GM18907 (cell line): ENCODE data around the gene CNN2.

Experiments used
- ATAC-seq: cut with Tn5 transposase; IDR thresholded peaks from one replicate; pipeline ENCODE4 v1.9.1; 2021; ENCODE audit warnings: mild to moderate bottlenecking, moderate library complexity; ENCODE audit not compliant: unreplicated experiment

CNN2 gene

DNA sequence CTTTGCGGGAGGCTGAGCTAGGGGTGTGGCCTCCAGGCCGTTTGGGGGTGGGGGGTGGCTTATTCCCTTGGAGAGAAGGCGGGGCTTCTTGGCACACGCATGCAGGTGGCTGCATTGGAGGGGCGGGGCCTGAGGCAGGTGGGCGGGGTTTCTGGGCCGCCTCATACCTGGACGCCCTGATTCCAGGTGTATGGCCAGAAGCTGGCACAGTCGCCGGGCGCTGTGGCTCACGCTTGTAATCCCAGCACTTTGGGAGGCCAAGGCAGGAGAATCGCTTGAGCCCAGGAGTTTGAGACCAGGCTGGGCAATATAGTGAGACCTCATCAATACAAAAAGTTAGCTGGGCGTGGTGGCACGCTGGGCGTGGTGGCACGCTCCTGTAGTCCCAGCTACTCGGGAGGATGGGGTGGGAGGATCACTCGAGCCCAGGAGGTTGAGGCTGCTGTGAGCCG lies 21.3 kb downstream of the CNN2 start:
- no peak for ATAC-seq

DNA sequence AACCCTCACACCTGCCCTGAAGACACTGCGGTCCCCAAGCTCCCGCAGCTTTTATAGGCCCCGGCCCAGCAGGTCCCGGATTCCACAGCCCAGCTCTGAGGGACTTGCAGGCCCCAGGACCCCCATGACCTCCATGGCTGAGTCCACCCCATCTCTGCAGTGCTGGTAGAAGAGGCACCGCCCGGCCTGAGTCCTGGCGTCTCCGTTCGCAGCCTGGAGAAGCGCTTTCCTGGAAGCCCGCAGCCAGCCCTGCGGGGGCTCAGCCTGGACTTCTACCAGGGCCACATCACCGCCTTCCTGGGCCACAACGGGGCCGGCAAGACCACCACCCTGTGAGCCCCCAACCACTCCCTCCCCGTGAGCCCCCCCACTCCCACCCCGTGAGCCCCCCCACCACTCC lies 22.7 kb downstream of the CNN2 start:
- no peak for ATAC-seq

DNA sequence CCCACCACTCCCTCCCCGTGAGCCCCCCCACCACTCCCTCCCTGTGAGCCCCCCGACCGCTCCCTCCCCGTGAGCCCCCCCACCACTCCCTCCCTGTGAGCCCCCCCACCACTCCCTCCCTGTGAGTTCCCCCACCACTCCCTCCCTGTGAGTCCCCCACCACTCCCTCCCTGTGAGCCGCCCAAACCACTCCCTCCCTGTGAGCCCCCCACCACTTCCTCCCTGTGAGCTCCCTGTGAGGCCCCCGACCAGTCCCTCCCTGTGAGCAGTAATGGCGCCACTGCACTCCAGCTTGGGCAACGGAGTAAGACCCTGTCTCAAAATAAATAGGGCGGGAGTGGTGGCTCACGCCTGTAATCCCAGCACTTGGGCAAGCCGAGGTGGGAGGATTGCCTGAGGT lies 23.4 kb downstream of the CNN2 start:
- ATAC-seq = no peak

DNA sequence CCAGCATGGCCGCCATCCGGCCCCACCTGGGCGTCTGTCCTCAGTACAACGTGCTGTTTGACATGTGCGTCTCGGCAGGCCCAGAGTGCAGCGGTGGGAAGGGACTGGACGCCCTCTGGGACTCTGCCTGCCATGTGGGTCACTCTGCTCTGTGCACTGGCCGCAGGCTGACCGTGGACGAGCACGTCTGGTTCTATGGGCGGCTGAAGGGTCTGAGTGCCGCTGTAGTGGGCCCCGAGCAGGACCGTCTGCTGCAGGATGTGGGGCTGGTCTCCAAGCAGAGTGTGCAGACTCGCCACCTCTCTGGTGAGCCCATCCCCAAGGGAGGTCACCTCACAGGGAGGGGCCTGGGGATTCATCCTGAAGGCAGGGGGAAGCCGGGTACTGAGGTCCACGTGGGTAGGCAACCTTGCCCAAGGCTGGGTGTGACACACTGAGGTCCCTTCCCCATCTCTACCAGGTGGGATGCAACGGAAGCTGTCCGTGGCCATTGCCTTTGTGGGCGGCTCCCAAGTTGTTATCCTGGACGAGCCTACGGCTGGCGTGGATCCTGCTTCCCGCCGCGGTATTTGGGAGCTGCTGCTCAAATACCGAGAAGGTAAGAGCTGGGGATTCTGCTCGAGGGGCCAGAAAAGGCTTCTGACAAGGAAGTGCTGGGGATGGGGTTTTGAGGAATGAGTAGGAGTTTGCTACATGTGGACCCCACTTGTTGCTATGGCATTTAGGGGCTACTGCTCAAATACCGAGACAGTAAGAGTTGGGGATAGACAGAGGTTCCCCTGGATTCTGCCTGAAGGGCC lies 24.8 kb downstream of the CNN2 start:
- no peak for ATAC-seq

DNA sequence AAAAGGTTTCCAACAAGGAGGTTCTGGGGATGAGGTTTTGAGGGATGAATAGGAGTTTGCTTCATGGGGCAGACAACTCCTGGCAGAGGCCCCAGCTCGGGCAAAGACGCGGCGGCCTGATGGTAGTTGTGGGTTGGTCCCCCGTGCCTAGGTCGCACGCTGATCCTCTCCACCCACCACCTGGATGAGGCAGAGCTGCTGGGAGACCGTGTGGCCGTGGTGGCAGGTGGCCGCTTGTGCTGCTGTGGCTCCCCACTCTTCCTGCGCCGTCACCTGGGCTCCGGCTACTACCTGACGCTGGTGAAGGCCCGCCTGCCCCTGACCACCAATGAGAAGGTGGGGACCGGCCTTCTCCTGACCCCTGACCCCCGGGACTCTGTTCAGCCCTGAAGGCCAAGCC lies 25.4 kb downstream of the CNN2 start:
- ATAC-seq = no peak

DNA sequence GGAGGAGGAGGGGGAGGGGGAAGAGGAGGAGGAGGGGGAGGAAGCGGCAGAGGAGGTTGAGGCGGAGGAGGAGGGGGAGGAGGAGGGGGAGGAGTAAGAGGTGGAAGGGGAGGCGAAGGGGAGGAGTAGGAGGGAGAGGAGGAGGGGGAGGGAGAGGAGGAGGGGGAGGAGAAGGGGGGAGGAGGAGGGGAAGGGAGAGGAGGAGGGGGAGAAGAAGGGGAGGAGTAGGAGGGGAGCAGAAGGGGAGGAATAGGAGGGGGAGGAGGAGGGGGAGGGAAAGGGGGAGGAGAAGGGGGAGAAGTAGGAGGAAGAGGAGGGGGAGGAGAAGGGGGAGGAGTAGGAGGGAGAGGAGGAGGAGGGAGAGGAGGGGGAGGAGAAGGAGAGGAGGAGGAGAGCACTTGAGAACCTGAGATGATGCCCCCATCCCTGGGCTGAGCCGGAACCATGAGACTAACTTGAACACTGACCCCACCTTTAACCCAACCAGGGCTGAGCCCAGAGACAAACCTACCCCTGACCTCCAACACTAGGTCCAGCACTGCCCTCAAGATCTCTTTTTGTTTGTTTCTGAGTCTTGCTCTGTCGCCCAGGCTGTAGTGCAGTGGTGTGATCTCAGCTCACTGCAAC lies 26.1 kb downstream of the CNN2 start:
- ATAC-seq = no peak

DNA sequence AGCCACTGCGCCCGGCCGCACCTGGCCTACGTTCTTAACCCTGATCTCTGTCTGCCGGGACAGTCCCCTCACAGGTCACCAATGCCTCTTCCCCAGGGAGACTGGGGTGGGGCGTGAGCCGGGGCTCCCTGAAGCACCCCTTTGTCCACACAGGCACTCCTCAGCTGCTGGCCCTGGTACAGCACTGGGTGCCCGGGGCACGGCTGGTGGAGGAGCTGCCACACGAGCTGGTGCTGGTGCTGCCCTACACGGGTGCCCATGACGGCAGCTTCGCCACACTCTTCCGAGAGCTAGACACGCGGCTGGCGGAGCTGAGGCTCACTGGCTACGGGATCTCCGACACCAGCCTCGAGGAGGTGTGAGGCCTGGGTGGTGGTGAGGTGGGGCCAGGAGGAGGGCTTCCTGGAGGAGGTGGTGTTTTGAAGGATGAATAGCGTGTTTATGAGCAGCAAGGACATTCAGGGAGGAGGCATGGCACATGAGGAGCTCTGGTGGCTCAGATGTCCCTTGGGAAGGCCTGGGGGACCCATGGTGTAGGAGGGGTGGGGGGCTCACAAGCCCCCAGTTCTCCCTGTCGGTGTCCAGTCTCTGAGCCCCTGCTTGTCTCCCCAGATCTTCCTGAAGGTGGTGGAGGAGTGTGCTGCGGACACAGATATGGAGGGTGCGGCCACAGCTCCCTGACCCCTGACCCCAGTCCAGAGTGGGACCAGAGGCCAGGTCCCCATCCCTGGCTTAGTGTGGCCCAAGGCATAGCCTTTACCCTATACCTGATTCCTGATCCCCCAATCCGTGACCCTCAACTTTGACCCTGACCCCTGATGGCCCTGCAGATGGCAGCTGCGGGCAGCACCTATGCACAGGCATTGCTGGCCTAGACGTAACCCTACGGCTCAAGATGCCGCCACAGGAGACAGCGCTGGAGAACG lies 27.0 kb downstream of the CNN2 start:
- no peak for ATAC-seq

DNA sequence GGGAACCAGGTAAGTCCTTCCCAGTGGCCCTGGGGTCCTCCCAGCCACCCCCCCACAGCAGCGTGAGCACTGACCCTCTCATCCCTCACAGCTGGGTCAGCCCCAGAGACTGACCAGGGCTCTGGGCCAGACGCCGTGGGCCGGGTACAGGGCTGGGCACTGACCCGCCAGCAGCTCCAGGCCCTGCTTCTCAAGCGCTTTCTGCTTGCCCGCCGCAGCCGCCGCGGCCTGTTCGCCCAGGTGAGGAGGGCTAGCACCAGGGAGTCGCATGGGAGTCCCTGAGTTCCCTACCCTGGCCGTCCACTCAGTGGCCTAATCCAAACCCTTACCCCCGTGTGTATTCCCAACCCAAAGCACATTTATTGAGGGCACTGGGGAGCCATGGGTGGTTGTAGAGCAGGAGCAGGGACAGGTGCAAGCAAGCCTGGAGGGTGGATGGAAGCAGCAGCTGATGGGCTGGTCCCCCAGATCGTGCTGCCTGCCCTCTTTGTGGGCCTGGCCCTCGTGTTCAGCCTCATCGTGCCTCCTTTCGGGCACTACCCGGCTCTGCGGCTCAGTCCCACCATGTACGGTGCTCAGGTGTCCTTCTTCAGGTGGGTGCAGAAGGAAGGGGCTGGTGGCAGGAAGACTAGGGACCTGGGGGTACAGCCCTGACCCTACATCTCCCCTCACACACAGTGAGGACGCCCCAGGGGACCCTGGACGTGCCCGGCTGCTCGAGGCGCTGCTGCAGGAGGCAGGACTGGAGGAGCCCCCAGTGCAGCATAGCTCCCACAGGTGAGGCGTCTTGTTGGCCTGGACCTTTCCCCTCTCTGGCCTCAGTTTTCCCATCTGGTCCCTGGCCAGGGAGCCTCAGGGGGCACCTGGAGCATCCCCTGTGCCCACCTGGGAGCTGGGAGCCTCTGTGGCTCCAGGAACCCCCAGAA lies 28.0 kb downstream of the CNN2 start:
- no peak for ATAC-seq

DNA sequence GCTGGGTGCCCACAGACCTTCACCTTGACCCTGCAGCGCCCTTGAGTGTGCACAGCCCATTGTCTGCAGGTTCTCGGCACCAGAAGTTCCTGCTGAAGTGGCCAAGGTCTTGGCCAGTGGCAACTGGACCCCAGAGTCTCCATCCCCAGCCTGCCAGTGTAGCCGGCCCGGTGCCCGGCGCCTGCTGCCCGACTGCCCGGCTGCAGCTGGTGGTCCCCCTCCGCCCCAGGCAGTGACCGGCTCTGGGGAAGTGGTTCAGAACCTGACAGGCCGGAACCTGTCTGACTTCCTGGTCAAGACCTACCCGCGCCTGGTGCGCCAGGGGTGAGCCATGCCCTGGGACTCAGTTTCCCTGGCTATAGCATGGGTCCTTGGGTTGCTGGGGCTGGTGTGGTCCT lies 28.6 kb downstream of the CNN2 start:
- ATAC-seq = no peak

DNA sequence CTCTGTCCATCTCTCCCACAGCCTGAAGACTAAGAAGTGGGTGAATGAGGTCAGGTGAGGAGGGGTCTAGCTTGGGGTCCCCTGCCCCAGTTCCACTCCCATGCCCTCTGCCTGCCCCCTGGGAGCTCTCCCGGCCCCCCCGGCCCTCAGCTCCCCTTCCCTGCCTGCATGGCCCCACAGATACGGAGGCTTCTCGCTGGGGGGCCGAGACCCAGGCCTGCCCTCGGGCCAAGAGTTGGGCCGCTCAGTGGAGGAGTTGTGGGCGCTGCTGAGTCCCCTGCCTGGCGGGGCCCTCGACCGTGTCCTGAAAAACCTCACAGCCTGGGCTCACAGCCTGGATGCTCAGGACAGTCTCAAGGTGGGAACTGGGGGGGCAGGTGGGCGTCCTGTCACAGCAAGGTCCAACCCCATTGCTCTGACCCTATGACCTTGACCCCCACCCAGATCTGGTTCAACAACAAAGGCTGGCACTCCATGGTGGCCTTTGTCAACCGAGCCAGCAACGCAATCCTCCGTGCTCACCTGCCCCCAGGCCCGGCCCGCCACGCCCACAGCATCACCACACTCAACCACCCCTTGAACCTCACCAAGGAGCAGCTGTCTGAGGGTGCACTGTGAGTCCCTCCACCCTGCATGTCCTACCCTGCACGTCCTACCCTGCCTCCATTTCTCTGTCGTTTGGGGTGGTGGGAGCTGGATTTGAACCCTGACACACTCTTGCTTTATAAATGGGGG lies 29.6 kb downstream of the CNN2 start:
- ATAC-seq = no peak

DNA sequence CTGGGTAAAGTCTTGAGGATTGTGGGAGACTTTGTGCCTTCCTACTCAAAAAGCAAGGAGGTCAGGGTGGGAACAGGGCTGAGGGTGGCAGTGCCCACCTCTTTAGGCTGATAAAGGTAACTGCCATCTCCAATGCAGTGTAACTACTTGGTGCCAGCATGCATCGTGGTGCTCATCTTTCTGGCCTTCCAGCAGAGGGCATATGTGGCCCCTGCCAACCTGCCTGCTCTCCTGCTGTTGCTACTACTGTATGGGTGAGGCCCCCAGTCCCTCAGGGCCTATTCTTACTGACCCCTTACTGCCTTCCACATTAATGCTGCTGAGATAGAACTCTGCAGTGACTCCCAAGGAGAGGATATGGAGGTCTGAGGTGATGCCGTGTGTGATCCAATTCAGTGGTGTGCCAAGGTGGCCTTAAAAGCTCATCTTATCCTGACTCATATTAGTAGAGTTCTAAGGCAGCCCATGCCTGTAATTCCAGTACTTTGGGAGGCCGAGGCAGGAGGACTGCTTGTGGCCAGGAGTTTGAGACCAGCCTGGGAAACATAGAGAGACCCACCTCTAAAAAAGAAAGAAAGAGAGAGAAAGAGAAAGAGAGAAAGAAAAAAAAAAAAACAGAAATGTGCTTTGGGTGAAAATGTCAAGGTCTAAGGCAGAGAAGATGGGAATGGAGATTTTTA lies 30.9 kb downstream of the CNN2 start:
- ATAC-seq = no peak

DNA sequence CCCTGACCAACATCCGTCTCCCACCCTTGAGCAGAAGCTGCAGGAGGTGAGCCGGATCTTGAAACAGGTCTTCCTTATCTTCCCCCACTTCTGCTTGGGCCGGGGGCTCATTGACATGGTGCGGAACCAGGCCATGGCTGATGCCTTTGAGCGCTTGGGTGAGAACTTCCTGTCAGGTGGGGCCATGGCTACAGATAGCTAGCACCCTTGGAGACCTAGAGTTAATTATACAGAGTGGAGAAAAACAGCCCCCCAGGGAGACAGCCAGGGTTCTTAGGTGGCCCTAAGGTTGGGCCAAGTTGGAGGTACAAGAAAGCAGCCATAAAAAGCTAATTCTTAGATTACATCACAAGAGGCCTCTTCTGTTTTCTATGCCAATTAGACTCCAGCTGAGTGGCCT lies 31.7 kb downstream of the CNN2 start:
- ATAC-seq = no peak

DNA sequence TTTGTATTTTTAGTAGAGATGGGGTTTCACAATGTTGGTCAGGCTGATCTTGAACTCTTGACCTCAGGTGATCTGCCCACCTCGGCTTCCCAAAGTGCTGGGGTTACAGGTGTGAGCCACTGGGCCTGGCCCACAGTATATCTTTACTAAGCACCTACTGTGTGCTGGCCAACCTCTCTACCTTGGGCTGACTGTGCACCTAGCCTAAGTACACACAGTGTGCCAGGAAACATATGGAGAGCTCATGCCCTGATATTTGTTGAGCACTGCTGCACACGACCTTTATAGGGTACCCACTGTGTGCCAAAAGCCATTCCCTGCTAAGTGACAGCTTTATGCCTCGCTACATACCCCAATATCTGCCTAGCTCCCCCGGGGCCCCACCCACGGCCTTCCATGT lies 34.3 kb downstream of the CNN2 start:
- no peak for ATAC-seq

DNA sequence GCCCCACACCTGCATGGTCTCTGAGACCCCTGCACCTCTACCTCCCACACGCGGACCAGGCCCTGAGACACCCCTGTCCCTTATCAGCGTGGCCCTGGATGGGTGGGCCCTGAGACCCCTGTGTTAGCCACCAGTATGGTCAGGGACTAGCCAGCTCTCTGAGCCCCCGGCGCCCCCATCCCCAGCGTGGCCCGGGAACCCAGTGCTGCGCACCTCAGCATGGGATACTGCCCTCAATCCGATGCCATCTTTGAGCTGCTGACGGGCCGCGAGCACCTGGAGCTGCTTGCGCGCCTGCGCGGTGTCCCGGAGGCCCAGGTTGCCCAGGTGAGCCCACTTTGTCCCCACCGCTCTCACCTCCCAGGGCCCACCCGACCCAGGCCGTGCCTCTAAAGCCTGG lies 35.6 kb downstream of the CNN2 start:
- no peak for ATAC-seq

DNA sequence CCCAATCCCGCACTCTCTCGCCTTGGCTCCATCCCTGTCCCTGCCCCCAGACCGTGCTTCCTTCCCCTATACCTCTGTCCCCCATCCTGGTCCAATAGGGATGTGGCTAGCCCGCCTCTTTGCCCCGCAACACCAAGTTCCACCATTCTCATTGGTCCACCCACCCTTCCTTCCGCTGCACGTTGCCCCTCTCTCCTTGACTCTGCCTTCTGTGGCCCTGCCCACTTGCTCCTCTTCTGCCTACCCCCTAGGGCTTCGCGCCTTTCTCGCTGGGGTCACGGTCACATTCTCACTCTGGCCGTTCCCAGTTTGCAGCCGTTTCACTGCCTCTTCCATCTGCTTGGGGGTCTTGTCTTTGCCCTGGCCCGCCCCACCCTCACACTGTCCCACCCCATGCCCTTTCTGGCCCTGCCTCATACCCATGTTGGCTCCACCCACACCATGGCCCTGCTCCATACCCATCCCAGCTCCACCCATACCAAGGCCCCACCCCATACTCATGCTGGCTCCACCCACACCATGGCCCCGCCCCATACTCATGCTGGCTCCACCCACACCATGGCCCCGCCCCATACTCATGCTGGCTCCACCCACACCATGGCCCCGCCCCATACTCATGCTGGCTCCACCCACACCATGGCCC lies 36.1 kb downstream of the CNN2 start:
- no peak for ATAC-seq

DNA sequence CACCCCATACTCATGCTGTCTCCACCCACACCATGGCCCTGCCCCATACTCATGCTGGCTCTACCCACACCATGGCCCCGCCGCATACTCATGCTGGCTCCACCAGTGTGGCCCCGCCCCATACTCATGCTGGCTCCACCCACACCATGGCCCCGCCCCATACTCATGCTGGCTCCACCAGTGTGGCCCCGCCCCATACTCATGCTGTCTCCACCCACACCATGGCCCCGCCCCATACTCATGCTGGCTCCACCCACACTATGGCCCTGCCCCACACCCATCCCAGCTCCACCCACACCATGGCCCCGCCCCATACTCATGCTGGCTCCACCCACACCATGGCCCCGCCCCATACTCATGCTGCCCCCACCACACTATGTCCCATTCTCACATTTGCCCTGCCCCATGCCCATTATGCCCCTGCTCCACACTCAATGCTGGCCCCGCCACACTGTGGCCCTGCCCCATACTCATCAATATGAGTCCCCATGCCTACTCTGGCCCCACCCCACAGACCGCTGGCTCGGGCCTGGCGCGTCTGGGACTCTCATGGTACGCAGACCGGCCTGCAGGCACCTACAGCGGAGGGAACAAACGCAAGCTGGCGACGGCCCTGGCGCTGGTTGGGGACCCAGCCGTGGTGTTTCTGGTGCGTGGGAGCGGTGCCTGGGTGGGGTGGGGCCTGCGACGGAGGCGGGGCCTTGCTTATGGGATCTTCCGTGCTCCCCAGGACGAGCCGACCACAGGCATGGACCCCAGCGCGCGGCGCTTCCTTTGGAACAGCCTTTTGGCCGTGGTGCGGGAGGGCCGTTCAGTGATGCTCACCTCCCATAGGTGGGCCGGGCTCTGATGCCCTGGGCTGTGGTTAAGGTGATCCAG lies 36.9 kb downstream of the CNN2 start:
- ATAC-seq = no peak

DNA sequence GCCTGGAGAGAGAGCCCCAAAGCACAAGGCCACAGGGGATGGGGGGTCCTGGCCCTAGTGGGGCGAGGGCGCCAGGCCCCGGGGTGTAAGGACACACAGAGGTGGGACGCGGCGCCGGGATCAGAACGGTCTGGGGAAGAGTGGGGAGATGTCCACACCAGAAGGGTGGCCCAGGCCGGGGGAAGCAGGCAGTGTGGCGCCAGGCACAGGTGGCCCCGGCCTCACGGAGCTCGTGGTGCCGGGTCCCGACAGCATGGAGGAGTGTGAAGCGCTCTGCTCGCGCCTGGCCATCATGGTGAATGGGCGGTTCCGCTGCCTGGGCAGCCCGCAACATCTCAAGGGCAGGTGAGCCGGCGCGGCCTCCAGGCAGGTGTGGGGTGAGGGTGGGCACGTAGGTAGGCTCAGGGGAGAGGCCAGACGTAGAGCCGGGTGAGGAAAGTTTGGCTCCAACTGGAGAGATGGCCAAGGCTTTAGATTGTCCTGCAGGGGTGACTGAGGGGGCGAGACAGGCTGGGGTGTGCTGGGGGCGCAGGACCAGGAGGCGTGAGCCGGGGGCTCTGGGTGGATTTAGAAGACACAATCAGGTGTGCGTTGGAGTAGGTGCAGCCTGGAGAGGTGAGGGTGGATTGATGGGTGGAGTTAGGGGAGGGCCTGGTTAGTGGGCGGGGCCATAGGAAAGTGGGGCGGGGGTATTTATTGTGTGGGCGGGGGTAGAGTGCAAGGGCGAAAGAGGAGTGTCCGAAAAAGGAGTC lies 37.7 kb downstream of the CNN2 start:
- no peak for ATAC-seq
